ENCODE measurements around the gene HHAT. TPM values are rescaled to one million over a fixed set of nuclear protein-coding genes. Genes with fewer than 3 reads are reported as not detected.
A peak's percentile ranks its signal among the peaks of the same experiment; 100 is the strongest.
"Not testable (repeated sequence)": the region's sequence is repeated elsewhere in the genome, so short reads cannot be mapped to it uniquely, and the experiment has no call there.

HHAT gene
- total RNA-seq, 4 donors from 2014 or later: 0.83 to 1.6 (median 1.2) TPM

GRCh38 chr1:210347112-210347511 lies 18.4 kb downstream of the HHAT start:
- Histone ChIP-seq H3K4me1 (peaks cover 5 to 17% (median 14%) of the 10 kb centered on the region in 4 donors), H3K27ac (replicated peaks in 1 of 4) (no peak overlapping the region), H3K9me3 (no peaks in the 10 kb centered on the region), H3K27me3 (no peaks in the 10 kb centered on the region), H3K4me3 (no peak overlapping the region), H3K36me3 (peaks cover 0 to 7% (median 2%) of the 10 kb centered on the region in 4 donors)
- peak; percentile 55 for DNase-seq (ENCODE audit: extremely low spot score)
- 97% methylated on average over 1 of the region's 1 CpG for WGBS
- intact Hi-C loops (cut with DNase I): no loop called here
- TF ChIP-seq EP300 (IDR thresholded peaks at IDR 0.05) (no peak), POLR2AphosphoS5 (IDR thresholded peaks at IDR 0.05) (no peak), CTCF (IDR thresholded peaks at IDR 0.05) (no peak), POLR2A (IDR thresholded peaks at IDR 0.05; ENCODE audit: low read depth) (no peak)

GRCh38 chr1:210351496-210351895 lies 22.8 kb downstream of the HHAT start:
- DNase-seq (ENCODE audit: extremely low spot score): no peak
- H3K27me3 ChIP-seq: no peaks in the 10 kb centered on the region
- 68% methylated on average over 3 of the region's 3 CpGs for WGBS
- H3K4me1 ChIP-seq: no peaks in the 10 kb centered on the region
- intact Hi-C loops (cut with DNase I): no loop called here
- H3K27ac ChIP-seq (replicated peaks in 1 of 4): no peak overlapping the region
- peaks cover 0 to 7% (median 2%) of the 10 kb centered on the region in 4 donors for H3K36me3 ChIP-seq
- H3K9me3 ChIP-seq: no peaks in the 10 kb centered on the region
- H3K4me3 ChIP-seq: no peak overlapping the region
- no peak for TF ChIP-seq CTCF (IDR thresholded peaks at IDR 0.05)
- no peak for TF ChIP-seq EP300 (IDR thresholded peaks at IDR 0.05)
- TF ChIP-seq POLR2A (IDR thresholded peaks at IDR 0.05; ENCODE audit: low read depth): no peak
- TF ChIP-seq POLR2AphosphoS5 (IDR thresholded peaks at IDR 0.05): no peak

- TF ChIP-seq CTCF (IDR thresholded peaks at IDR 0.05) (no peak), EP300 (IDR thresholded peaks at IDR 0.05) (no peak), POLR2AphosphoS5 (IDR thresholded peaks at IDR 0.05) (no peak), POLR2A (IDR thresholded peaks at IDR 0.05; ENCODE audit: low read depth) (no peak)
- no peaks in the 10 kb centered on the region for H3K4me1 ChIP-seq
- H3K9me3 ChIP-seq: no peaks in the 10 kb centered on the region
- no peak for DNase-seq (ENCODE audit: extremely low spot score)
- intact Hi-C loops (cut with DNase I): no loop called here
- H3K27me3 ChIP-seq: no peaks in the 10 kb centered on the region
- WGBS: 88% methylated on average over 2 of the region's 4 CpGs
- H3K27ac ChIP-seq (replicated peaks in 1 of 4): no peak overlapping the region
- no peak overlapping the region for H3K4me3 ChIP-seq
- H3K36me3 ChIP-seq: peaks cover 0 to 7% (median 2%) of the 10 kb centered on the region in 4 donors
Observed at GRCh38 chr1:210352575-210352974, 23.9 kb downstream of the HHAT start.

- H3K4me1 ChIP-seq; intact Hi-C loops (cut with DNase I); H3K4me3 ChIP-seq; H3K9me3 ChIP-seq; H3K27me3 ChIP-seq; H3K36me3 ChIP-seq; DNase-seq (ENCODE audit: extremely low spot score); H3K27ac ChIP-seq (replicated peaks in 1 of 4): not testable (repeated sequence)
- WGBS: 94% methylated on average over 3 of the region's 3 CpGs
Observed at GRCh38 chr1:210354305-210354704, 25.6 kb downstream of the HHAT start.

GRCh38 chr1:210358626-210359025 lies 29.9 kb downstream of the HHAT start:
- no peaks in the 10 kb centered on the region for H3K36me3 ChIP-seq
- no peak for DNase-seq (ENCODE audit: extremely low spot score)
- 80% methylated on average over 3 of the region's 3 CpGs for WGBS
- no peak overlapping the region for H3K4me3 ChIP-seq
- intact Hi-C loops (cut with DNase I): no loop called here
- TF ChIP-seq EP300 (IDR thresholded peaks at IDR 0.05) (no peak), CTCF (IDR thresholded peaks at IDR 0.05) (no peak), POLR2AphosphoS5 (IDR thresholded peaks at IDR 0.05) (no peak), POLR2A (IDR thresholded peaks at IDR 0.05; ENCODE audit: low read depth) (no peak)
- H3K9me3 ChIP-seq: no peaks in the 10 kb centered on the region
- no peaks in the 10 kb centered on the region for H3K27me3 ChIP-seq
- H3K27ac ChIP-seq (replicated peaks in 1 of 4): no peak overlapping the region
- H3K4me1 ChIP-seq: peaks cover 16 to 23% (median 22%) of the 10 kb centered on the region in 4 donors

Data from esophagus muscularis mucosa (tissue), 4 donors.